Femur (tissue), 1 donor: Measurements from ENCODE around the gene CDH23.
A peak's percentile ranks its signal among the peaks of the same experiment; 100 is the strongest.

Experiments
- DNase-seq: peaks from one replicate; pipeline ENCODE4 v3.0.0-alpha.2; 2017

CDH23 gene

DNA sequence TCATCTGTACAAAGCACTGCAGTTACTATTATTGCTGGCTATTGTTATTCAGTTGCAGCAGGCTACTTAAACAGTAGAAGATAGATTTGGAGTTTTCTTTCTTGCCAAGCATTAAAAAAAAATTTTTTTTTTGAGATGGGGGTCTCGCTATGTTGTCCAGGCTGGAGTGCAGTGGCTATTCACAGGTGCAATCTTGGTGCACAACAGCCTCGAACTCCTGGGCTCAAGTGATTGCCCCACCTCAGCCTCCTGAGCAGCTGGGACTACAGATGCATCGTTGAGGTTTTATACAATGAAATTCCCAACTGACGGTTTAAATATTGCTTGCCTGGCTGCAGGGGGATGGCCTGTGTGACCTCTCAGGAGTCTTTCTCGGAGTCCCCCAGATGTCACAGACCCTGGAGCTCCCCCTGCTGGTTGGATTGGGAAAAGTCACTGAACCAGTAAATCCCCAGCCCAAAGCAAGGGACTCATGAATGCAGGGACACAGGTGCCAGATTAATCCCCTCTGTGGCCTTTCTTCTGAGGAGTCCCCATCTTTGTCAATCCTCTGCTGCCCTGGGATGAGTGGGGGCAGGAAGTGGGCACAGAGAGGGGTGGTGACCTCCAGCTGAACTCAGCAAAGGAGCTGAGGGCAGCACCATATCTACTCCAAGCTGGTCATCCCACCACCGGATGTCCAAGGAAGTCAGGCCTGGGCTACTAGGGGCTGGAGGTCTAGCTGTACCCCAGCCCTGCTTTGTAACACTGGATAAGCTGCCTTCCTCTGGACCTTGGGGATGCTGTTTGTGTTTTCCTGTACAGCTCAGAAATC lies 173.3 kb downstream of the CDH23 start:
- peak; percentile 82 for DNase-seq

DNA sequence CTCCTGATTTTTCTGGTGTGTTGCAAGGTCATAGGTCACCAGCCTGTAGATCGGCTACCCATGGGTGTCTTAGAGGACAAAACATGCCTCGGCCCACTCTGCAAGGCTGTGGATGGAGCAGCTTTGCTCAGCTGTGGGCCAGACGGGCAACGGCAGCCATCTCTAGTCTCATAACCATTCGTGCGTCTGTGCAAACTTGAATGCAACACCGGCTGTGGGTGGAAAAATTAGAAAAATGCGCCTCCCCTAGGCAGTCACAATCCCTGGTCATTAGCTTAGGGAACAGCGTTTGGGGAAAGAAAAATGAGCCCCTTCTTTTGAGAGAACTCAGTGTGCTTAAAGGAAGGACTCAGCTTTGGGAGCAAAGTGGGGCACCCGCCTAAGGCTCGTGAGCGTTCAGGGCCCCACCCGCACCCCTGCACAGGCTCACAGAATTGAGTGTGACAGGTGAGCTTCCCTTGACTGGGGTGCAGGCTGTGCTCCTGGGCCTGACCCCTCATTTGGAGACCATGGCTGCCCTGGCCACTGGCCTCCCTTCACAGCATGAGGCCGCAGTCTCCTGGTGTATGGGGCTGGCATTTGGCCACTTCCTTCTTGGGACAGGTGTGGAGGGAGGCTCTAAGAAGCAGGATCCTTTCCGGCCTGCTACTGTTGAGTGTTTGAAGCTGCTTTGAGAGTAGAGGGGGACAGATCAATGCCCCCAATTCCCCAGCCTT lies 174.9 kb downstream of the CDH23 start:
- no peak for DNase-seq

DNA sequence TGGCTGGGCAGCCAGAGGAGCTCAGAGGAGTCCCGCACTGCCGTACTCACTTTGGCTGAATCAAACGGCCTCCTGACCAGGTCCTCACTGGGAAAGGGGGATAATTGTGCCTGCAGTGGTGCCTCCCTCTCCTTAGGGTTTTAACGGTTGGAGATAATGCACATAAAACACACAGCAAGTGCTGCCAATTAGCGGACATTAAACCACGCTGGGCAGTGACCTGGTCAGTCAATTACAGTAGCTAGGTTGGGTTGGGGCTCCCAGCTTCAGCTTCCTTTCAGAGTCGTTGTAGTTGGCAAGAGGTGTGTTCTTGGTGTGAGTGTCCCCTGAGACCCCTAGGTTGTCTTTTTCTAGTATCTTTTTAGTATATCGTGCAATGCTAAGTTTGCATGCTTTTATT lies 176.2 kb downstream of the CDH23 start:
- no peak for DNase-seq

DNA sequence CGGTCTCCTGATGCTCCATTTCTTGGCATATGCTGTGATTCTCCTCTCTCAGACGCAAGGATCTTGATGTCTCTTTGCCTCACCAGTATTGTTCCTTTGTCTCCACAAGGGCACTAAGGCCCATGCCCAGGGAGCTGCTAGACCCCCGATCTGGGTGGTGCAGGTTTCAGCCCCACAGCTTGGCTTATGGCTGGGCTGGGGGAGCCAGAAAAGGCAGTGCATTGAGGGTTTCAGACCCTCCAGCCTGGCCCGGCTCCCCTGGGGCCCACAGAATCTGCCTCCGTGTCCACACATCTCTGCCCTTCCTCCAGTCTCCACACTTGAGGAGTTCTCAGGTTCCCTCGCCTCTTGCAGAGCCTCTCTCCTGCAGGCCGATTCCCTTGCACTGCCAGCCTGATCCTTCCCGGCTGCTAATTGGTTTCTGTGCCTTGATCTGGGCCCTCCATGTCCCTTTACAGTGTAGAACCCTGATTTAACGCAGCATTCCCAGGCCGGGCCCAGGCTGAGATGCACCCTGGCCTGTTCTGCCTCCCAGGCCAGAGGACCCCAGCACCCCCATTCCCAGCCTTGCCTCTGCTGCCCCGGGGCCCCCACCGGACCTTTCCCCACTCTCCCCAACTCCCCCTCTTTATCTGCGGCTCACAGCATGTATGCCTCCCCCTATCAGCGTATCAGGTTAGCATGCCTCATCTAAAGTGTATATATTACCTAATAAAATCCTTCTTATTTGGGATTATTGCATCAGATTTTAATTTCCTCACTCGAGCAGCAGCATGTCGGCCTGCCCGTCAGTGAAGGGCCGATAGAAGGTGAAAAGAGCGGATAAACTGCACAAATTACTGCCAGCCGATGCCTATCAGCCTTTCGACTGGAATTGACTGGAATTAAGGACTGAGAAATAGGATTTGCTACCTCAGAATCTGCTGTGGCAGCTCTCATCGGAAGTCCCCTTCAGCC lies 177.1 kb downstream of the CDH23 start:
- no peak for DNase-seq

DNA sequence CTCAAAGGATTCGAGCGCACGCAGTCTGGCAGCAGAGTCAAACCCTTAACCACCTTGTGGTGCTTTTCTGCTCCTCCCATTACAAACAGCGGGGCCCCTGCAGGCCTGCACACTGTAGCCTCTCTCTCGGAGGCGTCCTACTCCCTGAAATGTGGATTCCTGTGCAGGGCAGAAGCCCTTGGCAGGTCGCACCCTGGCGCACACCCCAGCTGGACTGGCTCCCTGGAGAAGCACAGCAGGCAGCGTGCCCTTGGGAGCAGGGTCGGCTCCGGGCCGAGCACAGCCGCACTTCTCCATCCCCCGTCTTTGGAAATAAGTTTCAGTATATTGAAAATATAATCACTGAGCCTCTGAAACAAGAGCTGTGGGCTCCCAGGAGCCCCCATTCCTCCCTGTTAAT lies 178.7 kb downstream of the CDH23 start:
- DNase-seq: peak; percentile 36

DNA sequence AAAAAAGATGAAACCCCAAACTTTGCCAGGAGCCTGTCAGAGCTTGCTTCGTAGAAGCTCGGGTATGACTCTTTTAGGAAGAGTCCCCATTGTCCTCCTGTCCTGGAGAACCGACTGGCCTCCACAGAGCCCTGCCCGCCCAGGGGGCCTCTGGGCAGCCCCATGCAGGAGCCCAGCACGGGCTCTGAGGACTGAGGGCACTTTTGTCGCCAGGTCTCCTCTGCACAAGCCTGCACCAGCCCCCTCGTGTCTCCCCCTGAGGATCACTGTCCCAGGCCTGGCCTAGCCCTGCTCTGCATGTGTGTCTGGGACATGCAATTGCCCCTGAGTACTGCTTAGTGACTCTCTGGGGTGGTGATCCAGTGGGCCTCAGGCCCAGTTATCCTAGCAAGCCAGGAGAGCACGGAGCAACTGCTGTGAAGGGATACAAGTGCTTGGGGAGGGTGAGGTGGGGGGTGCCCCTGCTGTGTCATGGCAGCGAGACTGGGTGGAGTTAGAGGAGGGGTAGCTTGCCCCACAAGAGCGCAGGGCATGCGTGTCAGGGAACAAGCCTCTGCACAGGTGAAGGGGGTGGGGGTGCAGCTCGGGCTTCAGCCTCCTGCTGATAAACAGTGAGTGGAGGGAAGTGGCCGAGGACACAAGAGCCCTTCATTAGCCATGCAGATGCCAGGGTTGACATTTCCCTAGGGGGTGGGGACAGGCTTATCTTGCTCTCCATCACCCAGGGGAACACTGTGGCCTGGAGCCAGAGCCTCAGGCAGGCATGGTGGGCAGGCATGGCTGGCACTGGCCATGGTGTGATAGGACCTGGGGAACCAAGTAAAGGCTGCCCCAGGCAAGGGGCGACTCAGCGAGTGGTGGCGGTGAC lies 179.4 kb downstream of the CDH23 start:
- DNase-seq: no peak

DNA sequence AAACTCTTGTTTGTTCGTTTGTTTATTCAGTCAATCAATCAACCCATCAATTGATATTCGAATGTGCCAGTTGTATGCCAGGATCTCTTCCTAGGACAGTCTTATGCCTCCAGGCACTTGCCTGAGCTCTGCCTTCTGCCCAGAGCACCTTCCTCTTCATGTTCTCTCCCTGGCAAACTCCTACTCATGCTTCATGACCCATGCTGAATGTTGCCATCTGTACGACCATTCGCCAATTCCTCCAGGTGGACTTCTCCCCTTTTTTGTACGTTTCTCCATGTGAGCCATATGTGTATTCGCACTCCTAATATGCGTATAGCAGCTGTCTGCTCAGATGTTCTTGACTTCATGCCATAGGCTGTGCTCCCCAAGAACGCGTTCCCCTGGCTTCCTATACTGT lies 180.1 kb downstream of the CDH23 start:
- DNase-seq: no peak

DNA sequence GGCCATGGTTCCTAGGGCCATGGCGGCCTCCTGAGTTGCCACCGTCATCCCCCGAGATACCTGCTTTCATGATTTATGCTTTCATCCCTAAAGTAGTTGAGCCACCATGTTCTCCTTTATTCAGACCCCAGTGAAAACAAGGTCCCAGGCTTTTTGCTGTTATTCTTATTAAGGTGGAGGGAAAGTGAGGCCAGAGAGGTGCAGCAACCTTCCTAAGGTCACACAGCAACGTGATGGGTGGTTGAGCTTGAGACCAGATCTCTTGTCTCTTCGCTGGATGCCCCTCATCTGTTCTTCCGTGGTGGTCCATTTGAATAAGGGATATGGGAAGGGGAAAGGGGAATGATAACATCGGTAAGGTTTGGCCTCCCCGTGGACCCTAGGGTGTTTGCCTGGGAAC lies 180.6 kb downstream of the CDH23 start:
- no peak for DNase-seq

DNA sequence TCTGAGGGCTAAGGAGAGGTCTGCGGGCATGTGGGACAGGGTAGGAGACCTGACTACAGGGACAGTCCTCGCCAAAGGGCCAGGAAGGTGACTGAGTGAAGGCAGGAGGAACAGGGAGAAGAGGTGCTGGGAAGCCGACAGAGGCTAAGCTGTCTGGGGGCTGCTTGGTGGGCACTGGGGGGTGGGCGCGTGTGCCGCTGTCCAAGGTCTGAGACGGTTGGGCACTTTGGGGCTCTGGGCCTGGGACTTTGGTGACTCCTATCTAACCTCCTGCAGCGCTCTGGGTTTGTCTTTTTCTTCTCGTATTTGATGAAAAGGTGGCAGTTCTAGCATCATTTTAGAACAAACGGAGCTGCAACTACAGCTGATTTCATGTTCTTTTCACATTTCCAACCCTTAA lies 181.3 kb downstream of the CDH23 start:
- DNase-seq: no peak

DNA sequence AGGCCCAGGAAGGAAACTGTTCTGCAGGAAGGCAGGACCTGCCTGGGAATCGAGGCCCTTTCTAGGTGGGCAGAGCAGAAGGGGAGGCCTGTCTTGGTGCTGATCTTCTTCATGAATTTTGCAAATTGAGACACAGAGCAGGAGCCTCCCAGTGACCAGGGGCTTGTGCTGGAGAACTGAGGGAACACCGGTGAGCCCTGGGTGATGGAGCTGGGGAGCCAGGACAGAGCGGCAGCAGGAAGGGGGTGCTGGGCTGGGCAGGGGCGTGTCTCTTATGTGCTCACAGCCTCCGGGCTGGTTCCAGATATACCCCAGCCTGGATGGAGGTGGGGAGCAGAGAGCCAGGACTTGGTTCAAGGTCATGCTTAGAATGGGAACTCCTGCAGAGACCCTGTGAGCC lies 182.9 kb downstream of the CDH23 start:
- no peak for DNase-seq

DNA sequence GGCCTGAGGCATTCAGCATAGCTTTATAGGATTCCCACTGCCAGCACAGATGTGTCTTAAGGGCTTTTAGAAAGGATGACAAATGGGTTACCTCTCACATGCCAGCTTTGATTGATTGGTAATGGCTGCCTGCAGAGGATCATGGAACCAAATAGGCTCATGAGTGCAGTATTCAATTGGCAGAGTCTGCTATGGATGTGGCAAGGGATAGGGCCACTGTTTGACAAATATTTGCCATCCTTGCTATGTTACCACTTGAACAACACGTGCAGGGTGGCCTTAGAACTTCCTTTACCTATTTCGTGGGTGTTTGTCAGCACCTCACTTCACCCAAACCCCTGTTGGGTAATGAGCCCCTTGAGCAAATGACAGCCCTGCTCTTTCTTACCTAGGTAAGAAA lies 183.7 kb downstream of the CDH23 start:
- DNase-seq: no peak

DNA sequence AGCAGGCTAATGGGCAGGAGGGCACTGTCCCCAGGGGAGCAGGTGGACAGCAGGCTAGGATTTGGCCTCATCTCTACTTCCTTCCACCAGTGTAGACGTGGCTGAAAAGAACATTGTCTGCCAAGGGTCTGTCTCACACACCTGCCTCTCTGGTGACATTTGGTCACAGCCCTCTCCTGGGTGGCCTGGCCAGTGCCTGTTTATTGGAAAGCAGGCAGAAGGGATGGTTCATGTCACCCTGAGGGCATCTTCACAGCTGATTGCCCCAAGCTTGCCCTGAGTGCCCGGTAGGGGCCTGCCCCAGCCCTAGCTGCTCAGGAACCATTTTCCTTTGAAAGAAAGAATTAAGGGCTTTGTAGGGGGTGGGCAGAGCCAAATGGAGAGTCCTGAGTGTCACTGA lies 184.2 kb downstream of the CDH23 start:
- no peak for DNase-seq

DNA sequence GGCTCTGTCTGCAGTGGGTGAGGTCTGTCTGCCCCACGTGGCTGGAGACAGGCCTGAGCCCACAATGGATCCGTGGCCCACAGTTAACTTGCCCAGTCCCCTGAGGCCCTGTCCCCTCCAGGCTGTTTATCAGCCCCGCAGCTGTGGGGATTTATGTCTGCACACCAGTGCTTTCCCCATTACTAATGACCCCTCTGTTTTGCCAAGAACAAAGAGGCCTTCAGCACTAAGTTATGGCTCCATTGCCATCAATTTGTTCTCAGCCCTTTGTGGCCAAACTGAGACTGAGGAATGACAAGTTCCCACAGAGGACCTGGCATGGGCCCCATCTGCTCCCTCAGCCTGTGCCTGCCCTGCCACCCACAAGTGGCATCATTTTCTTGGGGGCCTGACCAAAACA lies 184.7 kb downstream of the CDH23 start:
- DNase-seq: no peak

DNA sequence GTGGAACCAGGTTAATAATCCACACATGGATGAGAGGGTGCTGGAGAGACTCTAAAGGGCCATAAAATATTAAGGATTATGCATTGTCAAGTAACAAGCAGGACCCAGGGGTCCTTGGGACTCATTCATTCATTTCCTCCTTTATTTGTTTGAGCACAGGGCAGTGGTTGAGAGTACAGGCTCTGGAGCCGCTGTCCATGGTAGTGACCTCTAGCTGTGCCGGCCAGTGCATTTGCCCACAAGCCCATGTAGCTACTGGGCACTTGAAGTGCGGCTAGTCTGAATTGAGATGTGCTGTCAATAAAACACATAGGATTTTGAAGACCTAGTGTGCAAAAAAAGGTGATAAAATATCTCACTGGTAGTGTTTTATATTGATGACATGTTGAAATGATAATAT lies 185.3 kb downstream of the CDH23 start:
- DNase-seq: peak; percentile 60

DNA sequence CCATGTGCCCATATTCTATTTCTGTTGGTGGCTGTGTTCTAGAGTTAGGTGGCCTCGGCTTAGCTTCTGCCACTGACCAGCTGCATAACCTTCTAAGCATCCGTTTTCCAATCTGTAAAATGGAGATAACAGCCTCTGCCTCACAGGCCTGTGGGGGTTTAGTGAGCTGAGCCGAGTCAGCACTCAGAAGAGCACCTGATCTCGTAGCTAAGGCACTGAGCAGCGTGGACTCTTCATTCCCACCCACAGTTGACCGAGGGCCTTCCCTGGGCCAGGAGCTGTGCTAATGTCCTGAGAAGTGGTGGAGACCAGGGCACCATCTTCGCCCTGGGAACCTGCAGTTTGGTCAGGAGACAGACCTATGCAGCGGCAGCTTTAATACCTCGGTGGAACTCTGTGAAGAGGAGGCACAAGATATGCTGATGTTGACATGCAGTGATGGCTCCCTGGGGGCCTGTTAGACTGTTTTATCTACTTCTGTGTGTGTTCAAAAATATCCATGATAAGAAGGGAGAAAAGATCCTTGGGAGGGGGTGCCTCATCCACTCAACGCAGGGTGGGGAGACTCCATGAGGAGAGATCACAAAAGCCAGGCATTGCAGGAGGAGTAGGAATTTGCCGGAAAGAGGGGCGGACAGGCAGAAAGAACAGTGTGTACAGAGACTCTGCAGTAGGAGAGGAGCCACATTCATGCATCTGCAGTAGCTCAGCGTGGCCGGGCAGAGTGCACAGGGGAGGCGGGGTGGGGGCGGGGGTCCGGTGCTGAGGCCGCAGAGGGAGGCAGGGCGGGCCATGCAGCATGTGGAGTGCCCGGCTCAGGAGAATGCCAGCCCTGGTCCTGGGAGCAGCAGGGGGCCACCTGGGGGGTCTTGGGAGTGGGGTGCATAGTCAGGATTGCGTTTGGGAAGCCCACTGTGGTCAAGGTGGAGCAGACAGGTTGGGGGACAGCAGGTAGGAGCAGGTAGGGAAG lies 186.1 kb downstream of the CDH23 start:
- no peak for DNase-seq

DNA sequence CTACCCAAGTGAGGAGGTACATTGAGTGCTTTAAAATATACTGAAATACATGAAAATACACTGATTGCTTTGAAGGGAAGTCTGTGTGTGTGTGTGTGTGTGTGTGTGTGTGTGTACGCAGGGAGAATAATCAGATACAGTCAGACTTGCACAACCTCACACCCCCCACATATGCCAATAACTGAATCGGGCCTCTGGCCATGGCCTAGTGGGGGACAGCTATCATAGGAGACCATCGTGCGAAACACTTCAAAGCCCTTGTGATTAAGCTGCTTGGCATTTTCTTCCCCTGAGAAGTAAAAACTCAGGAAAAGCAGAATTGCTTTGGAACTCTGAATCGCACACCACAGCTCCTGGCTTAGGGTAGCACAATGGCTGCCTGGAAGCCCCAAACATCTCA lies 187.7 kb downstream of the CDH23 start:
- no peak for DNase-seq

DNA sequence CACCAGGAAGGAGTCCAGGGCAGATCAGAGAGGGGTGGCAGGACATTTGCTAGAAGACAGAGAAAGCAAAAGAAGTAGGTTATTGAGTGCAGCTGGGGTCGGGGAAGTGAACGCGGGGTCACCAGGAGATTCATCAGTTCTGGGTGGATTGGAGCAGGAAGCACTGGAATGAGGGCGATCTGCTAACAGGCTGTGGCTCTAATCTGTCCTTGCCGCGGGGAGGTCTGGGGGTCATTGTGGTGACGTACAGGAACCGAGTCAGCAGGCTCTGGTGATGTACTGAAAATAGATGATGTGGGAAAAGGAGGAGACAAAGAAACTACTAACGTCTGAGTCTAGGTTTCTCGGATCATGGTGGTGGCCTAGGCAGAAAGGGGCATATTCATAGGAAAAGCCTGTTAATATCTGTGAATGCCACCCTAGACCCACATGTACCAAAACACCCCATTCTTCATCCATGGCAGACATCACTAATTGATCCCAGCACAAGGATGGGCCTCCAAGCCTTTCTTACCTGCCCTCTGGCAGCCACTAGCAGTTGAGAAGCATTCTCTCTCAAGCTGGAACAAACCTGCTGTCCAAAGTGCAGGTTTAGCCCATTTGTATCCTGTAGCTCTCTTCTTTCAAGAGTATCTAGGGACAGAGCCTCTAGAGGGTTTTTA lies 188.3 kb downstream of the CDH23 start:
- no peak for DNase-seq

DNA sequence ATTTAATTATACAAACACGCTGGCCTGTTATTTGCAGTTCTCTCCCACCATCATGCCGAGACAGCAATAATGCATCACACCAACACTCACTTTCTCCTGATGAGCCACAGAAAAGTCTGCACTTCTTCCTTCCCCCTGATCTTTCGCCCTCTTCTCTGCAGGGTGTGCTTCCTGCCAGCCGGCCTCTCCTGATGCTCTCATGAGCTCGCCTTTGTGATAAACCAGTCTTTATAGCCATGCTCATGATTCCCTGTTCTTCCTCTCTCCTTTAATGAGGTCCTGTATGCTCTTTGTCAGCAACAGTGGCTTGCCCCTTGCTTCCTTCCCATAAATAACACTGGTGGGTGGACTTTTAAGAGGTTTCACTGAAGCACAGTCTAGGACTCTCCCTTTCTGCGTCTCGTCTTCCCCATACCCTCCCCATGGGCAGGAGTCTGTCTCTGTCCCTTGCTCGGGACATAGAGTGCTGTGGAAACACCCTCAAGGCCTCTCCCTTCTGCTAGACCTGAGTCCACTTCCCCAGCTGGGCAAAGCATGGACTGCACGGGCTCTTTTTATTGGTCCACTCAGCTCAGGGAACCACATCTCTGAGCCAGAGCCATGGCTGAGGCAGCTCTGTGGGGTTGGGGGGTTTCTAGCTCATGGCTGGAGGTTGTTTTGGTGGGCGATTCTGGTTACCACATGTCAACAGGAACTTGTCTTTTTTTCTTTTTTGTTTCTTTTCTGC lies 189.0 kb downstream of the CDH23 start:
- DNase-seq: no peak

DNA sequence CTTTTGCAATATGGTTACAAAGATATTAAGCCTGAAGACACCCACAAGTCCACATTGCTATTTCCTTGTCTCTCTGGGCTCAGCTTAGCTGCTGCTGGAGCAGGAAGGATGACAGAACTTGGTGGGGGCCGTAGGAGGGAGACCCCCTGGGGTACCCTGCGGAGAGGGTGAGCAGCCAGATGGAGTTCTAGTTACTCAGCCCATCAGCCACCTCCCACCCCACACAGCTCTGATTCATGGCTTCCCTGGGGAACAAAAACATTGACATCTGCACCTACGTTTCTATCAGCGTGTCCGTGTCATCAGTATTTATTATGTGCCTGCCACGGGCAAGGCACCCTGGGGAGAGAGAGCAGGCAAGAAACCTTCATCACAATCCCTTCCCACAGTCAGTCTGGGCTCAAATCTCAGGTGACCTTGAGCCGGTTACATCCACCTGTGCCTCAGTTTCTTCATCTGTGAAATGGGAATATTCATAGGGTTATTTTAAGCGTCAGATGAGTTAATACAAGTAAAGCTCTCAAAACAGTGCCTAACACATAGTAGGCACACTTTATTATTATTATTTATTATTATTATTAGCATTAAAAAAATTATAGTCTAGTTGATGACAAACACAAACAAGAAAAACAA lies 191.3 kb downstream of the CDH23 start:
- DNase-seq: no peak
